Suprapubic skin (tissue), 4 donors: Measurements from ENCODE around the gene HACD1. TPM values are rescaled to one million over a fixed set of nuclear protein-coding genes. Genes with fewer than 3 reads are reported as not detected.

Experiments
- DNase-seq, 2 donors: peaks; one replicate each; pipeline ENCODE4 v3.0.0-alpha.2; 2019; ENCODE audit warnings: low spot score in 2 of 2
- H3K27ac ChIP-seq: fragments of 200-600 bp; sonication (generic); one replicate; pipeline ENCODE4 v1.5.1; 2019
- H3K27me3 ChIP-seq: fragments of 200-600 bp; sonication (generic); one replicate; pipeline ENCODE4 v1.5.1; 2019
- H3K36me3 ChIP-seq: fragments of 200-600 bp; sonication (generic); one replicate; pipeline ENCODE4 v1.5.1; 2019
- H3K4me1 ChIP-seq: fragments of 200-600 bp; sonication (generic); one replicate; pipeline ENCODE4 v1.5.1; 2019
- H3K4me3 ChIP-seq: fragments of 200-600 bp; sonication (generic); one replicate; pipeline ENCODE4 v1.5.1; 2019; ENCODE audit warnings: mild to moderate bottlenecking
- H3K9me3 ChIP-seq: fragments of 200-600 bp; sonication (generic); one replicate; pipeline ENCODE4 v1.5.1; 2019
- EP300 ChIP-seq: sonication (generic); formaldehyde crosslinking; IDR thresholded peaks from one replicate; pipeline ENCODE4 v1.6.1; 2017; ENCODE audit warnings: antibody characterized with exemption
- POLR2A ChIP-seq, 2 donors: fragments of 450-650 bp; IDR thresholded peaks; one replicate each; pipeline ENCODE4 v1.6.1; 2017; ENCODE audit warnings: antibody characterized with exemption in 2 of 2, mild to moderate bottlenecking in 2 of 2, moderate library complexity in 2 of 2
- POLR2AphosphoS5 ChIP-seq, 3 donors: sonication (generic); formaldehyde crosslinking; IDR thresholded peaks; one replicate each; pipeline ENCODE4 v1.6.1; 2017; ENCODE audit warnings: antibody characterized with exemption in 3 of 3
- WGBS: methylation state at CpG from one replicate; pipeline ENCODE4 v1.1.5; 2018; 5-methylcytosine and 5-hydroxymethylcytosine counted together
- total RNA-seq, 4 donors: library from RNA; depleted of rRNA; stranded (reverse); fragments of >200 nt; gene quantifications; one replicate each; pipeline ENCODE4 v1.1.0, GENCODE V29; 2016
- TF ChIP-seq, protein P1 (sequence below), 2 donors: fragments of 200-600 bp in 1 of 2; fragments of 450-650 bp in 1 of 2; sonication (generic) in 1 of 2; IDR thresholded peaks; one replicate each; pipeline ENCODE4 v1.5.1; 2016 to 2019; ENCODE audit warnings: antibody characterized with exemption in 2 of 2, mild to moderate bottlenecking in 1 of 2, moderate library complexity in 1 of 2

HACD1 gene
- total RNA-seq, 4 donors from 2014 or later, result 0.53 to 11.5 (median 3.7) TPM

DNA sequence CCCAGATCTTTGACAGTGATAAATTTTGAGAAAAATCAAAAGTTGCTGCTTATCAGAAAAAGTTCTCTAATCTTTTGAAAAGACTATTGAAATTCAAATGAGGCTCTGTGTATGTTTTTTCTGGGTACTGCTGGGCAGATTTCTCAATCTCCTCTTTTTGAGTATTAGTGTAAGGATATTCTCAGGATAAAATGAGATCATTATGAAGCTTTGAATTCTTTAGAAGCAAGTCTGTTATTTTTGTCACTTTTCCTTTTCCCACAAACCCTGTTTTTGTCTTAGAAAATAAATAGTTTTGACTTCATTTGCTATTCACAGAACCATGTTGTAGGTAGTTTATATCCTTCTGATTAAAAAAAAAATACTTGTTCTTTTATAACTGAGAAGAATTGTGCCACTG lies 34.7 kb upstream of the HACD1 start:
- Histone ChIP-seq H3K27ac (no peak overlapping the region), H3K27me3 (no peaks in the 10 kb centered on the region), H3K36me3 (no peaks in the 10 kb centered on the region), H3K9me3 (no peaks in the 10 kb centered on the region), H3K4me1 (peaks cover 26% of the 10 kb centered on the region), H3K4me3 (no peak overlapping the region)
- TF ChIP-seq POLR2AphosphoS5 (IDR thresholded peaks at IDR 0.05) (no peak), POLR2A (IDR thresholded peaks at IDR 0.05) (no peak)
- no peak for DNase-seq

DNA sequence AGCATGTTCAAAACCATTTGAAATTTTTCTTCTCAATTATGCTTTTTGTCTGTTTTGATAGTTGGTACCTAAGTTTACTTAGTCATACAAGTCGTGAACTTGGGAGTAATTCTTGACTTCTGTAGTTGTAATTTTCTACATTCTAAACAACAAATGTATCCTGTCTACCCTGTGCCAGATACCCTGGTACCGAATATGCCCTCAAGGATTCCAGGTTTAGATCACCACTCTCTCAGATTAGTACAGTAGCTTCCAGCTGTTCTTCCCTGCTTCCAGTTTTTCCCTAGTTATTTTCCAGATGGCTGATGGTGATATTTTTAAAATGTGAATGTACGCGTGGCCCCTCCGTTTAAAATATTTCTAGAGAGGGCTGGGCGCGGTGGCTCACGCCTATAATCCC lies 33.2 kb upstream of the HACD1 start:
- TF ChIP-seq POLR2A (IDR thresholded peaks at IDR 0.05), result no peak
- TF ChIP-seq POLR2AphosphoS5 (IDR thresholded peaks at IDR 0.05), result no peak
- TF ChIP-seq, protein P1, sequence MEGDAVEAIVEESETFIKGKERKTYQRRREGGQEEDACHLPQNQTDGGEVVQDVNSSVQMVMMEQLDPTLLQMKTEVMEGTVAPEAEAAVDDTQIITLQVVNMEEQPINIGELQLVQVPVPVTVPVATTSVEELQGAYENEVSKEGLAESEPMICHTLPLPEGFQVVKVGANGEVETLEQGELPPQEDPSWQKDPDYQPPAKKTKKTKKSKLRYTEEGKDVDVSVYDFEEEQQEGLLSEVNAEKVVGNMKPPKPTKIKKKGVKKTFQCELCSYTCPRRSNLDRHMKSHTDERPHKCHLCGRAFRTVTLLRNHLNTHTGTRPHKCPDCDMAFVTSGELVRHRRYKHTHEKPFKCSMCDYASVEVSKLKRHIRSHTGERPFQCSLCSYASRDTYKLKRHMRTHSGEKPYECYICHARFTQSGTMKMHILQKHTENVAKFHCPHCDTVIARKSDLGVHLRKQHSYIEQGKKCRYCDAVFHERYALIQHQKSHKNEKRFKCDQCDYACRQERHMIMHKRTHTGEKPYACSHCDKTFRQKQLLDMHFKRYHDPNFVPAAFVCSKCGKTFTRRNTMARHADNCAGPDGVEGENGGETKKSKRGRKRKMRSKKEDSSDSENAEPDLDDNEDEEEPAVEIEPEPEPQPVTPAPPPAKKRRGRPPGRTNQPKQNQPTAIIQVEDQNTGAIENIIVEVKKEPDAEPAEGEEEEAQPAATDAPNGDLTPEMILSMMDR (IDR thresholded peaks at IDR 0.05), result no peak
- no peak for TF ChIP-seq EP300
- H3K4me1 ChIP-seq, result peaks cover 34% of the 10 kb centered on the region

DNA sequence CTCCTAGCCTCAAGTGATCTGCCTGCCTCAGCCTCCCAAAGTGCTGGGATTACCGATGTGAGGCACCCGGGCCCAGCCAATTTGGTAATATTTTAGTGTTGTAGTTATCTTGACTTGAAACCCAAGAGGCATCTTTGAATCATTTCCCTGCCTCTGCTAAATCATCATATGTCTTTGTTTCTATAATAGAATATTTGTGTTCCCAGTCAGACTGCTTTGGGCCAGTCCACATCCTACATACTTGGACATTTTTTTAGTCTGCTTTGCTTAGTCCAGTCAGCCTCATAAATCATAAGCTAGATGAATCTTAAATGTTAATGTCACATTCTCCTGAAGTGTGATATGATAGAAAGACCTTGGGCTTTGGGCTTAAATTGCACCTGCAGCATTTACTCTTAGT lies 32.7 kb upstream of the HACD1 start:
- Histone ChIP-seq H3K27me3 (no peaks in the 10 kb centered on the region), H3K4me1 (peaks cover 35% of the 10 kb centered on the region), H3K4me3 (no peak overlapping the region), H3K36me3 (no peaks in the 10 kb centered on the region), H3K9me3 (no peaks in the 10 kb centered on the region), H3K27ac (no peak overlapping the region)
- 79% methylated on average over 2 of the region's 2 CpGs for WGBS
- no peak for TF ChIP-seq POLR2AphosphoS5 (IDR thresholded peaks at IDR 0.05)
- TF ChIP-seq EP300, result no peak
- TF ChIP-seq POLR2A (IDR thresholded peaks at IDR 0.05), result no peak
- no peak for DNase-seq

More for the DNA sequence above, 33.2 kb upstream of the HACD1 start:
- Histone ChIP-seq H3K27ac (no peak overlapping the region), H3K27me3 (no peaks in the 10 kb centered on the region), H3K9me3 (no peaks in the 10 kb centered on the region), H3K36me3 (no peaks in the 10 kb centered on the region), H3K4me3 (no peak overlapping the region)
- DNase-seq, result no peak
- WGBS, result 92% methylated on average over 8 of the region's 8 CpGs

DNA sequence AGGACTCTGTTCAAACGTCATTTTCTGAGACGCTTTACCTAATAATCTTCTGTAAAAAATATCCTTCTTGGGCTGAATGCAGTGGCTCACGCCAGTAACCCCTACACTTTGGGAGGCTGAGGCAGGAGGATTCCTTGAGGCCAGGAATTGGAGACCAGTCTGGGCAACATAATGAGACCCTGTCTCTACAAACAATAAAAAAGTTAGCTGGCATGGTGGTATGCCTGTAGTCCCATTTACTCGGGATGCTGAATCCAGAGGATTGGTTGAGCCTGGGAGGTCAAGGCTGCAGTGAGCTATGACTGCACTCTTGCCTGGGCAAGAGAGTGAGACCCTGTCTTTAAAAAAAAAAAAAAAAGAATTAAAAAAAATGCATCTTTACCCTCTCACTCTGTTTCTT lies 31.9 kb upstream of the HACD1 start:
- H3K27ac ChIP-seq, result no peak overlapping the region
- TF ChIP-seq, protein P1 (IDR thresholded peaks at IDR 0.05), result no peak
- TF ChIP-seq POLR2AphosphoS5 (IDR thresholded peaks at IDR 0.05) (no peak), EP300 (no peak), POLR2A (IDR thresholded peaks at IDR 0.05) (no peak)
- peaks cover 38% of the 10 kb centered on the region for H3K4me1 ChIP-seq
- H3K36me3 ChIP-seq, result no peaks in the 10 kb centered on the region
- H3K4me3 ChIP-seq, result no peak overlapping the region
- H3K27me3 ChIP-seq, result no peaks in the 10 kb centered on the region
- DNase-seq, result no peak
- no peaks in the 10 kb centered on the region for H3K9me3 ChIP-seq
- WGBS, result 91% methylated on average over 4 of the region's 4 CpGs

DNA sequence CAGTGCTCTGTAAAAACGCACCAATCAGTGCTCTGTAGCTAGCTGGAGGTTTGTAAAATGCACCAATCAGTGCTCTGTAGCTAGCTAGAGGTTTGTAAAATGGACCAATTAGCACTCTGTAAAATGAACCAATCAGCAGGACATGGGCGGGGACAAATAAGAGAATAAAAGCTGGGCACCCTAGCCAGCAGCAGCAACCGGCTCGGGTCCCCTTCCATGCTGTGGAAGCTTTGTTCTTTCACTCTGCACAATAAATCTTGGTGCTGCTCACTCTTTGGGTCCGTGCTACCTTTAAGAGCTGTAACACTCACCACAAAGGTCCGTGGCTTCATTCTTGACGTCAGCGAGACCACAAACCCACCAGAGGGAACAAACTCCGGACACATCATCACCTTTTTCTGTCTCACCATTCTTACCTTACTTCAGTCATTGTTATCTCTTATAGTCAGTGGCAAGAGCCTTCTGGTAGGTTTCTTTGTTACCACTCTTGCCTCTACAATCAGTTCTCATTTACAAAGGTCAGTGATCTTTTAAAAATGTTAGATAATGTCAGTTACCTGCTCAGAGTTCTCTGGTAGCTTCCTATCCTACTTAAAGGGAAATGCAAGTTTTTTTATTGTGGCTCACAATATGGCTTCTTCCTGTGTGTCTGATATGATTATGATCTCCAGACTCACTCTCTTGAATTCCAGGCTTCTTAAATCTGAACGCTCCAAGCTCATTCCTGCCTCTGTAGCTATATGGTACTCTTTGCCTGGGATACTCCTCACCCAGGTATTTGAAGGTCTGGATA lies 31.3 kb upstream of the HACD1 start:
- peaks cover 38% of the 10 kb centered on the region for H3K4me1 ChIP-seq
- WGBS, result 87% methylated on average over 10 of the region's 10 CpGs
- no peak overlapping the region for H3K27ac ChIP-seq
- H3K4me3 ChIP-seq, result no peak overlapping the region
- no peak for DNase-seq
- H3K27me3 ChIP-seq, result no peaks in the 10 kb centered on the region
- no peaks in the 10 kb centered on the region for H3K9me3 ChIP-seq
- H3K36me3 ChIP-seq, result no peaks in the 10 kb centered on the region
- TF ChIP-seq EP300 (no peak), POLR2AphosphoS5 (IDR thresholded peaks at IDR 0.05) (no peak), POLR2A (IDR thresholded peaks at IDR 0.05) (no peak)
- TF ChIP-seq, protein P1 (IDR thresholded peaks at IDR 0.05), result no peak

DNA sequence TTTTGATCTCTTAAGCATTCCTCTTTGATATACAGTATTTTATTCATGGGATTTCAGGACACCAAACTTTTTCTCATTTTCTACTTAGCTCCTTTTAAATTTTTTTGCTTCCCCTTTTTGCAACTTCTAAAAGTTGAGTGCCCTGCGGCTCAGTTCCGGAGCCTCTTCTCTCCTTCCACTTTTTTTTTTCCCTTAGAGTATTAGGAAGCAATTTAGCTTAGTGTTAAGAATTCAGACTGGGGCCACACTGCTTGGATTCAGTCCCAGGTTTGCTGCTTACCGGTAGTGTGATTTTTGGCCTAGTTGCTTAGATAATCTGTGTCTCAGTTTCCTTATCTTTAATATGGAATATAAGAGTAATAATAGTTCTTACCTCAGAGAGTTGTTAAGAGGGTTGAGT lies 30.2 kb upstream of the HACD1 start:
- WGBS, result 71% methylated on average over 3 of the region's 3 CpGs

More for the DNA sequence above, 30.2 kb upstream of the HACD1 start:
- Histone ChIP-seq H3K36me3 (no peaks in the 10 kb centered on the region), H3K27me3 (no peaks in the 10 kb centered on the region), H3K4me1 (peaks cover 47% of the 10 kb centered on the region), H3K4me3 (no peak overlapping the region), H3K9me3 (no peaks in the 10 kb centered on the region), H3K27ac (no peak overlapping the region)
- TF ChIP-seq EP300 (no peak), POLR2AphosphoS5 (IDR thresholded peaks at IDR 0.05) (no peak), POLR2A (IDR thresholded peaks at IDR 0.05) (no peak)
- TF ChIP-seq, protein P1 (IDR thresholded peaks at IDR 0.05), result no peak
- DNase-seq, result no peak
